GM12878 (cell line): ENCODE results near the gene RASL10A. TPM values are rescaled to one million over a fixed set of nuclear protein-coding genes. Genes with fewer than 3 reads are reported as not detected.

Experiments used
- BHLHE40 ChIP-seq, 2 experiments: fragments of 450-650 bp in 1 of 2; IDR thresholded peaks; 2 replicates each; pipeline ENCODE4 v1.6.1; 2011 to 2017; ENCODE audit warnings: low read depth in 2 of 2, borderline replicate concordance in 1 of 2, improper control_type of control experiment in 1 of 2, low read length in 1 of 2, mild to moderate bottlenecking in 1 of 2
- CHD2 ChIP-seq: IDR thresholded peaks from 2 replicates; pipeline ENCODE4 v1.6.1; 2011; ENCODE audit warnings: low read depth, low read length, improper control_type of control experiment, borderline replicate concordance
- CHD4 ChIP-seq: fragments of 200-600 bp; sonication (generic); IDR thresholded peaks from 2 replicates; pipeline ENCODE4 v1.6.1; 2016; ENCODE audit warnings: mild to moderate bottlenecking
- ESRRA ChIP-seq: IDR thresholded peaks from 2 replicates; pipeline ENCODE4 v1.6.1; 2012; ENCODE audit warnings: mild to moderate bottlenecking, low read length, improper control_type of control experiment
- EZH2 ChIP-seq: IDR thresholded peaks from 2 replicates; pipeline ENCODE4 v1.6.1; 2012; ENCODE audit warnings: low read depth, mild to moderate bottlenecking, control low read depth, inconsistent platforms, low read length, borderline replicate concordance; ENCODE audit not compliant: control insufficient read depth
- IRF3 ChIP-seq: fragments of 450-650 bp; IDR thresholded peaks from 2 replicates; pipeline ENCODE4 v1.6.1; 2014; ENCODE audit warnings: mild to moderate bottlenecking
- KLF5 ChIP-seq: fragments of 450-650 bp; IDR thresholded peaks from 2 replicates; pipeline ENCODE4 v1.6.1; 2014; ENCODE audit warnings: mild to moderate bottlenecking; ENCODE audit not compliant: partially characterized antibody
- PAX8 ChIP-seq: fragments of 450-650 bp; IDR thresholded peaks from 2 replicates; pipeline ENCODE4 v1.6.1; 2017; ENCODE audit warnings: mild to moderate bottlenecking, moderate library complexity
- PRDM15 ChIP-seq: fragments of 450-650 bp; formaldehyde crosslinking; IDR thresholded peaks from 2 replicates; pipeline ENCODE4 v1.4.0; 2020; ENCODE audit warnings: mild to moderate bottlenecking, moderate library complexity
- SIN3A ChIP-seq: IDR thresholded peaks from 2 replicates; pipeline ENCODE4 v1.6.1; 2012; ENCODE audit warnings: low read depth, low read length, improper control_type of control experiment
- SKIL ChIP-seq: fragments of 450-650 bp; IDR thresholded peaks from 2 replicates; pipeline ENCODE4 v1.6.1; 2017; ENCODE audit warnings: mild to moderate bottlenecking, low read depth, inconsistent platforms; ENCODE audit not compliant: poor library complexity, severe bottlenecking
- SREBF1 ChIP-seq: IDR thresholded peaks from 2 replicates; pipeline ENCODE4 v1.6.1; 2012; ENCODE audit warnings: mild to moderate bottlenecking, low read length
- ZBED1 ChIP-seq: IDR thresholded peaks from 2 replicates; pipeline ENCODE4 v1.6.1; 2016; ENCODE audit warnings: borderline replicate concordance
- ZBTB11 ChIP-seq: fragments of 450-650 bp; formaldehyde crosslinking; IDR thresholded peaks from 2 replicates; pipeline ENCODE4 v1.5.0; 2022; ENCODE audit warnings: mild to moderate bottlenecking, missing genetic modification characterization
- ZBTB33 ChIP-seq: fragments of 450-650 bp; IDR thresholded peaks from 2 replicates; pipeline ENCODE4 v1.6.1; 2017; ENCODE audit warnings: mild to moderate bottlenecking
- polyA plus RNA-seq, 11 experiments: library from polyadenylated mRNA; depleted of rRNA in 4 of 11; unstranded in 6 of 11; stranded (reverse) in 5 of 11; fragments of >200 nt; fragmentation: Nextera tagmentation in 4 of 11; fragmentation: Illumina TruSeq in 1 of 11; extraction: Ambion mirVana in 4 of 11; extraction: Trizol in 1 of 11; gene quantifications; 1 replicate in 1 of 11; 2 replicates in 10 of 11; pipeline versions ENCODE4 v1.2.1 to v1.2.3, GENCODE V29; 2011 to 2016; ENCODE audit warnings: inconsistent platforms in 2 of 11, missing spikeins in 2 of 11, low read depth in 1 of 11
- total RNA-seq, 4 experiments: library from RNA; depleted of rRNA in 3 of 4; stranded (reverse); fragments of >200 nt in 3 of 4; fragmentation: Illumina TruSeq in 1 of 4; extraction: Trizol in 1 of 4; gene quantifications; 2 replicates each; pipeline versions ENCODE4 v1.2.1 to v1.2.3, GENCODE V29; 2013 to 2021

The RASL10A gene
- total and polyA plus RNA-seq, 10 of the 15 experiments (the other 5 are each of a cell fraction or from before 2014, with no cell fraction given) = 0.12 to 0.46 (median 0.21) TPM; not detected in 6

- no peak for TF ChIP-seq ZBTB11 (CRISPR knock-in tag)
- TF ChIP-seq SIN3A = peak; percentile 67; the same call in 1 of the 2 replicates
- peak; percentile 82; the same call in 1 of the 2 replicates for TF ChIP-seq PAX8
- TF ChIP-seq ZBED1 = no peak
- no peak for TF ChIP-seq EZH2
- TF ChIP-seq SKIL = peak; percentile 99
- no peak for TF ChIP-seq ESRRA
- peak; percentile 27; the same call in 1 of the 2 replicates for TF ChIP-seq ZBTB33
- TF ChIP-seq PRDM15 (CRISPR knock-in tag) = peak; percentile 29; the same call in 1 of the 2 replicates
- peak; percentile 86 for TF ChIP-seq IRF3
- peak; percentile 98 for TF ChIP-seq SREBF1
- TF ChIP-seq CHD2 = peak; percentile 89
- peak; percentile 99 to 100 for TF ChIP-seq BHLHE40 (IDR thresholded peaks at IDR 0.05; ENCODE audit: borderline replicate concordance in 1 of 2, low read depth in 2 of 2, low read length in 1 of 2)
- TF ChIP-seq CHD4 = no peak
- peak; percentile 100 for TF ChIP-seq KLF5
These were observed 47.5 kb downstream of the RASL10A start, which contains the start of the genes EWSR1 and RHBDD3 (continued) for GRCh38 chr22:29267858-29268510.
